HepG2 (cell line): ENCODE data around the gene TWNK. TPM values are rescaled to one million over a fixed set of nuclear protein-coding genes. Genes with fewer than 3 reads are reported as not detected.

Source experiments
- AGO1 ChIP-seq: fragments of 200-400 bp; formaldehyde crosslinking; IDR thresholded peaks from 2 replicates; pipeline ENCODE4 v1.6.1; 2017; ENCODE audit warnings: mild to moderate bottlenecking, low read depth, low read length, moderate library complexity; ENCODE audit not compliant: poor library complexity, severe bottlenecking
- ELF1 ChIP-seq: sonication (generic); formaldehyde crosslinking; IDR thresholded peaks from 2 replicates; pipeline ENCODE4 v1.4.0; 2020; ENCODE audit warnings: missing genetic modification reagents
- FOSL2 ChIP-seq: sonication (generic); formaldehyde crosslinking; IDR thresholded peaks from 2 replicates; pipeline ENCODE4 v1.4.0; 2020; ENCODE audit warnings: missing genetic modification reagents
- SIX4 ChIP-seq: sonication (generic); formaldehyde crosslinking; IDR thresholded peaks from 2 replicates; pipeline ENCODE4 v1.4.0; 2020; ENCODE audit warnings: missing genetic modification reagents
- ZNF207 ChIP-seq: fragments of 450-650 bp; IDR thresholded peaks from 2 replicates; pipeline ENCODE4 v1.6.1; 2016; ENCODE audit warnings: antibody characterized with exemption, borderline replicate concordance
- ZNF326 ChIP-seq: sonication (generic); formaldehyde crosslinking; IDR thresholded peaks from 2 replicates; pipeline ENCODE4 v1.4.0; 2020; ENCODE audit warnings: missing genetic modification reagents, borderline replicate concordance
- polyA plus RNA-seq, 8 experiments: library from polyadenylated mRNA; depleted of rRNA in 3 of 8; stranded (reverse) in 7 of 8; unstranded in 1 of 8; fragments of >200 nt; fragmentation: Illumina TruSeq in 4 of 8; extraction: Trizol in 4 of 8; gene quantifications; 2 replicates each; pipeline versions ENCODE4 v1.2.1 to v1.2.3, GENCODE V29; 2011 to 2016; ENCODE audit warnings: low read depth in 4 of 8, missing spikeins in 1 of 8, mixed read lengths in 1 of 8; ENCODE audit not compliant: insufficient read depth in 1 of 8
- total RNA-seq, 5 experiments: library from RNA; depleted of rRNA; stranded (reverse); fragments of >200 nt; fragmentation: Illumina TruSeq; extraction: Trizol; gene quantifications; 2 replicates each; pipeline ENCODE4 v1.2.3, GENCODE V29; 2016; ENCODE audit warnings: low read depth in 1 of 5
- TF ChIP-seq, protein P1 (sequence below): sonication (generic); formaldehyde crosslinking; IDR thresholded peaks from 2 replicates; pipeline ENCODE4 v1.5.0; 2020; ENCODE audit warnings: mild to moderate bottlenecking, missing genetic modification reagents
- TF ChIP-seq, protein P2 (sequence below): IDR thresholded peaks from 2 replicates; pipeline ENCODE4 v1.6.1; 2016; ENCODE audit warnings: control low read depth
- TF ChIP-seq, protein P3 (sequence below): sonication (generic); formaldehyde crosslinking; IDR thresholded peaks from 2 replicates; pipeline ENCODE4 v1.5.0; 2020; ENCODE audit warnings: mild to moderate bottlenecking, missing genetic modification reagents
- TF ChIP-seq, protein P4 (sequence below): sonication (generic); formaldehyde crosslinking; conservative IDR thresholded peaks from 2 replicates; pipeline ENCODE4 v1.8.0; 2022; ENCODE audit warnings: mild to moderate bottlenecking, moderate library complexity, missing genetic modification reagents
- TF ChIP-seq, protein P5 (sequence below): sonication (generic); formaldehyde crosslinking; IDR thresholded peaks from 2 replicates; pipeline ENCODE4 v1.8.1; 2023; ENCODE audit warnings: mild to moderate bottlenecking, missing genetic modification reagents
- TF ChIP-seq, protein P6 (sequence below): sonication (generic); formaldehyde crosslinking; IDR thresholded peaks from 2 replicates; pipeline ENCODE4; 2020; ENCODE audit warnings: missing genetic modification reagents, mild to moderate bottlenecking, borderline replicate concordance
- TF ChIP-seq, protein P7 (sequence below): sonication (generic); formaldehyde crosslinking; IDR thresholded peaks from 2 replicates; pipeline ENCODE4 v1.4.0; 2020; ENCODE audit warnings: low read depth, mild to moderate bottlenecking, missing genetic modification reagents

Gene TWNK
- total and polyA plus RNA-seq, 2 of the 13 experiments (the other 11 are each of a cell fraction or from before 2014, with no cell fraction given), result 10.7 to 16.5 TPM

DNA sequence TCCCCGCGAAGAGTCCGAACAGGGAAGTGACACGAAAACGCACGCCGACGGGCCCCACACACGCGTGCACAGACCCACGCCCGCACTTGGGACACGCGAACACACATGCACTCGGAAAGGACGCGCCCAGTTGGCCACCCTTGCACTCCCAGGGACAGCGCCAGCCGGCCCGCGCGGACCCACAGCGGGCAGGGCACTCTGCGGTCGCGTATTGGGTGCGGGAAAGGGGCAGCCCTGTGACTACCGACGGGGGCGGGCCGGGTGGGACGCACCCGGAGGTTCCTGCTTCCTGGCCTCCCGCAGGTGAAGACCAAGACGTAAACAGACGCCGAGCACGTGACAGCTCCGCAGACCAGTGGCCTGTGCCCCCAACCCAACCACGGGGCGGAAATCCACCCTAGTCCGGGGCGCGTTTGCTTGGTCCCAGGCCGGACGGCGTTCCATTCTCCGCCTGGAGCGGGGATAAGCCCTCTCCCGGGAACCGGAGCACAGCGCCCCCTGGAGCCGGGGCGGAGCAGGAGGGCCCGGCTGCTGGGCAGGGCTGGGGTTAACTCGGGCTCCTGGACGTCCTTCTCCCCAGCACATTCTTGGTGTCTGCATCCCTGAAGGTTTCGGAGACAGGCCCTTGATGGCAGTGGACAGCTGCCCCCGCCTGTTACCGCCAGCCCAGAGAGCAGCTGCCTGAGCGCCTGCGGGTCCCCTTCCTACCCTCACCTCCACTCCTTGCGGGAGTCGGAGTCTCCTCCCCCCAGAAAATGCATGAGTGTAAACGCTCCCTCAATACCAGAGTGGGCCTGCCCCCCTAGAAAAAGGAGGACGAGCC, 10.2 kb downstream of the TWNK start (continued):
- TF ChIP-seq SIX4, result no peak
- TF ChIP-seq, protein P1, sequence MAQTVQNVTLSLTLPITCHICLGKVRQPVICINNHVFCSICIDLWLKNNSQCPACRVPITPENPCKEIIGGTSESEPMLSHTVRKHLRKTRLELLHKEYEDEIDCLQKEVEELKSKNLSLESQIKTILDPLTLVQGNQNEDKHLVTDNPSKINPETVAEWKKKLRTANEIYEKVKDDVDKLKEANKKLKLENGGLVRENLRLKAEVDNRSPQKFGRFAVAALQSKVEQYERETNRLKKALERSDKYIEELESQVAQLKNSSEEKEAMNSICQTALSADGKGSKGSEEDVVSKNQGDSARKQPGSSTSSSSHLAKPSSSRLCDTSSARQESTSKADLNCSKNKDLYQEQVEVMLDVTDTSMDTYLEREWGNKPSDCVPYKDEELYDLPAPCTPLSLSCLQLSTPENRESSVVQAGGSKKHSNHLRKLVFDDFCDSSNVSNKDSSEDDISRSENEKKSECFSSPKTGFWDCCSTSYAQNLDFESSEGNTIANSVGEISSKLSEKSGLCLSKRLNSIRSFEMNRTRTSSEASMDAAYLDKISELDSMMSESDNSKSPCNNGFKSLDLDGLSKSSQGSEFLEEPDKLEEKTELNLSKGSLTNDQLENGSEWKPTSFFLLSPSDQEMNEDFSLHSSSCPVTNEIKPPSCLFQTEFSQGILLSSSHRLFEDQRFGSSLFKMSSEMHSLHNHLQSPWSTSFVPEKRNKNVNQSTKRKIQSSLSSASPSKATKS (CRISPR knock-in tag), result no peak
- TF ChIP-seq, protein P2, sequence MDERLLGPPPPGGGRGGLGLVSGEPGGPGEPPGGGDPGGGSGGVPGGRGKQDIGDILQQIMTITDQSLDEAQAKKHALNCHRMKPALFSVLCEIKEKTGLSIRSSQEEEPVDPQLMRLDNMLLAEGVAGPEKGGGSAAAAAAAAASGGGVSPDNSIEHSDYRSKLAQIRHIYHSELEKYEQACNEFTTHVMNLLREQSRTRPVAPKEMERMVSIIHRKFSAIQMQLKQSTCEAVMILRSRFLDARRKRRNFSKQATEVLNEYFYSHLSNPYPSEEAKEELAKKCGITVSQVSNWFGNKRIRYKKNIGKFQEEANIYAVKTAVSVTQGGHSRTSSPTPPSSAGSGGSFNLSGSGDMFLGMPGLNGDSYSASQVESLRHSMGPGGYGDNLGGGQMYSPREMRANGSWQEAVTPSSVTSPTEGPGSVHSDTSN, result no peak
- TF ChIP-seq FOSL2 (CRISPR knock-in tag), result 0 out of 2 replicates have a peak, but pooled peaks have one; percentile 8
- no peak for TF ChIP-seq ZNF207
- 0 out of 2 replicates have a peak, but pooled peaks have one; percentile 32 for TF ChIP-seq ELF1 (CRISPR knock-in tag)
- TF ChIP-seq, protein P3, sequence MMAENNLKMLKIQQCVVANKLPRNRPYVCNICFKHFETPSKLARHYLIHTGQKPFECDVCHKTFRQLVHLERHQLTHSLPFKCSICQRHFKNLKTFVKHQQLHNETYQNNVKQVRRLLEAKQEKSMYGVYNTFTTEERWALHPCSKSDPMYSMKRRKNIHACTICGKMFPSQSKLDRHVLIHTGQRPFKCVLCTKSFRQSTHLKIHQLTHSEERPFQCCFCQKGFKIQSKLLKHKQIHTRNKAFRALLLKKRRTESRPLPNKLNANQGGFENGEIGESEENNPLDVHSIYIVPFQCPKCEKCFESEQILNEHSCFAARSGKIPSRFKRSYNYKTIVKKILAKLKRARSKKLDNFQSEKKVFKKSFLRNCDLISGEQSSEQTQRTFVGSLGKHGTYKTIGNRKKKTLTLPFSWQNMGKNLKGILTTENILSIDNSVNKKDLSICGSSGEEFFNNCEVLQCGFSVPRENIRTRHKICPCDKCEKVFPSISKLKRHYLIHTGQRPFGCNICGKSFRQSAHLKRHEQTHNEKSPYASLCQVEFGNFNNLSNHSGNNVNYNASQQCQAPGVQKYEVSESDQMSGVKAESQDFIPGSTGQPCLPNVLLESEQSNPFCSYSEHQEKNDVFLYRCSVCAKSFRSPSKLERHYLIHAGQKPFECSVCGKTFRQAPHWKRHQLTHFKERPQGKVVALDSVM, result 0 out of 2 replicates have a peak, but pooled peaks have one; percentile 24
- TF ChIP-seq, protein P4, sequence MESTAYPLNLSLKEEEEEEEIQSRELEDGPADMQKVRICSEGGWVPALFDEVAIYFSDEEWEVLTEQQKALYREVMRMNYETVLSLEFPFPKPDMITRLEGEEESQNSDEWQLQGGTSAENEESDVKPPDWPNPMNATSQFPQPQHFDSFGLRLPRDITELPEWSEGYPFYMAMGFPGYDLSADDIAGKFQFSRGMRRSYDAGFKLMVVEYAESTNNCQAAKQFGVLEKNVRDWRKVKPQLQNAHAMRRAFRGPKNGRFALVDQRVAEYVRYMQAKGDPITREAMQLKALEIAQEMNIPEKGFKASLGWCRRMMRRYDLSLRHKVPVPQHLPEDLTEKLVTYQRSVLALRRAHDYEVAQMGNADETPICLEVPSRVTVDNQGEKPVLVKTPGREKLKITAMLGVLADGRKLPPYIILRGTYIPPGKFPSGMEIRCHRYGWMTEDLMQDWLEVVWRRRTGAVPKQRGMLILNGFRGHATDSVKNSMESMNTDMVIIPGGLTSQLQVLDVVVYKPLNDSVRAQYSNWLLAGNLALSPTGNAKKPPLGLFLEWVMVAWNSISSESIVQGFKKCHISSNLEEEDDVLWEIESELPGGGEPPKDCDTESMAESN, result peak; percentile 73; the same call in 1 of the 2 replicates
- peak; percentile 8 for TF ChIP-seq AGO1
- no peak for TF ChIP-seq ZNF326 (CRISPR knock-in tag)
- TF ChIP-seq, protein P5, sequence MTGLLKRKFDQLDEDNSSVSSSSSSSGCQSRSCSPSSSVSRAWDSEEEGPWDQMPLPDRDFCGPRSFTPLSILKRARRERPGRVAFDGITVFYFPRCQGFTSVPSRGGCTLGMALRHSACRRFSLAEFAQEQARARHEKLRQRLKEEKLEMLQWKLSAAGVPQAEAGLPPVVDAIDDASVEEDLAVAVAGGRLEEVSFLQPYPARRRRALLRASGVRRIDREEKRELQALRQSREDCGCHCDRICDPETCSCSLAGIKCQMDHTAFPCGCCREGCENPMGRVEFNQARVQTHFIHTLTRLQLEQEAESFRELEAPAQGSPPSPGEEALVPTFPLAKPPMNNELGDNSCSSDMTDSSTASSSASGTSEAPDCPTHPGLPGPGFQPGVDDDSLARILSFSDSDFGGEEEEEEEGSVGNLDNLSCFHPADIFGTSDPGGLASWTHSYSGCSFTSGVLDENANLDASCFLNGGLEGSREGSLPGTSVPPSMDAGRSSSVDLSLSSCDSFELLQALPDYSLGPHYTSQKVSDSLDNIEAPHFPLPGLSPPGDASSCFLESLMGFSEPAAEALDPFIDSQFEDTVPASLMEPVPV (CRISPR knock-in tag), result no peak; the same call in 1 of the 2 replicates
- TF ChIP-seq, protein P6, sequence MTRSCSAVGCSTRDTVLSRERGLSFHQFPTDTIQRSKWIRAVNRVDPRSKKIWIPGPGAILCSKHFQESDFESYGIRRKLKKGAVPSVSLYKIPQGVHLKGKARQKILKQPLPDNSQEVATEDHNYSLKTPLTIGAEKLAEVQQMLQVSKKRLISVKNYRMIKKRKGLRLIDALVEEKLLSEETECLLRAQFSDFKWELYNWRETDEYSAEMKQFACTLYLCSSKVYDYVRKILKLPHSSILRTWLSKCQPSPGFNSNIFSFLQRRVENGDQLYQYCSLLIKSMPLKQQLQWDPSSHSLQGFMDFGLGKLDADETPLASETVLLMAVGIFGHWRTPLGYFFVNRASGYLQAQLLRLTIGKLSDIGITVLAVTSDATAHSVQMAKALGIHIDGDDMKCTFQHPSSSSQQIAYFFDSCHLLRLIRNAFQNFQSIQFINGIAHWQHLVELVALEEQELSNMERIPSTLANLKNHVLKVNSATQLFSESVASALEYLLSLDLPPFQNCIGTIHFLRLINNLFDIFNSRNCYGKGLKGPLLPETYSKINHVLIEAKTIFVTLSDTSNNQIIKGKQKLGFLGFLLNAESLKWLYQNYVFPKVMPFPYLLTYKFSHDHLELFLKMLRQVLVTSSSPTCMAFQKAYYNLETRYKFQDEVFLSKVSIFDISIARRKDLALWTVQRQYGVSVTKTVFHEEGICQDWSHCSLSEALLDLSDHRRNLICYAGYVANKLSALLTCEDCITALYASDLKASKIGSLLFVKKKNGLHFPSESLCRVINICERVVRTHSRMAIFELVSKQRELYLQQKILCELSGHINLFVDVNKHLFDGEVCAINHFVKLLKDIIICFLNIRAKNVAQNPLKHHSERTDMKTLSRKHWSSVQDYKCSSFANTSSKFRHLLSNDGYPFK (CRISPR knock-in tag), result peak; percentile 55; the same call in 1 of the 2 replicates
- TF ChIP-seq, protein P7, sequence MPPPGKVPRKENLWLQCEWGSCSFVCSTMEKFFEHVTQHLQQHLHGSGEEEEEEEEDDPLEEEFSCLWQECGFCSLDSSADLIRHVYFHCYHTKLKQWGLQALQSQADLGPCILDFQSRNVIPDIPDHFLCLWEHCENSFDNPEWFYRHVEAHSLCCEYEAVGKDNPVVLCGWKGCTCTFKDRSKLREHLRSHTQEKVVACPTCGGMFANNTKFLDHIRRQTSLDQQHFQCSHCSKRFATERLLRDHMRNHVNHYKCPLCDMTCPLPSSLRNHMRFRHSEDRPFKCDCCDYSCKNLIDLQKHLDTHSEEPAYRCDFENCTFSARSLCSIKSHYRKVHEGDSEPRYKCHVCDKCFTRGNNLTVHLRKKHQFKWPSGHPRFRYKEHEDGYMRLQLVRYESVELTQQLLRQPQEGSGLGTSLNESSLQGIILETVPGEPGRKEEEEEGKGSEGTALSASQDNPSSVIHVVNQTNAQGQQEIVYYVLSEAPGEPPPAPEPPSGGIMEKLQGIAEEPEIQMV (CRISPR knock-in tag), result no peak
